Measurements from ENCODE around the gene DLEU7.

DNA sequence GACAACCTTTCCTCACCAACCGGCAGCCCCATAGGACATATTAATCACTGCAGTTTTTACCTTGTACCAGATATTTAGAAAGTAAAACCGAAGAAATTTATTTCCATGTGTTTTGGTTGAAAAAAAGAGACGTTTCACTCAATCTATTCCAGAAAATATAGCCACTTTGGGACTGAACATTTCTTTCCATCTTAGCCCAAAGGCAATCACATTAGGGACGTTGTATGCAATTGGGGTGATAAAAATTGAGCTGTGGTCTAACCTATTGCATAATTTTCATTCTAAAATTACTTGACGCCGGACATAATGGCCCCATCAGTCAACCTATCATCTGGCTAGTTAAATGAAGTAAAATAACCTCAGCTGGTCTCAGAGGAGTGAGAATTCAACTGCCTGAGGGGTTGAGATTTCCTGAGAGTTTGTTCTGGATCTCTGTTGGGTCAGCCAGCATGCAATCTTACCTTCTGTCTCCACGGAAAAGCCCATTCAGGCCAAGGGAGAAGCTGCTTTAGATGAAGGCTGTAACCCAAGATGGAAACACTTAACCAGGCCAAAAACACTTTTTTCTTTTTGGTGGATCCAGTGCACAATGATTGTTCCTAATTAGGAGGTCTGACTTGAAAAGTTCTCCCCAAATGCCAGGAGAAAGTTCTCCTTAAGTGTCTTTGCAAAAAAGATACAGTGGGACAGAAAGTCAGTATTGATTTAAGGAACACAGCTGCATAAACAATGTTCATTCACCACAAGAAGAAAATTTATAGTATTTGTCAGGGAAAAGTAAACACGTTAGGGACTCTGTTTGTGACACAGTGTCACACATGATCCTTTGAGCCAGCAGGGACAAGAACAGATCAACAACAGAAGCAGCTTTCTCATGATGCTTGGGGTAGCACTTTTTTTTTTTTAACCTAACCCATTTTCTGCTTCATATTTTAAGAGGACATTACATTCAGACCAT lies 34.1 kb downstream of the DLEU7 start:
- TF ChIP-seq, protein P1, sequence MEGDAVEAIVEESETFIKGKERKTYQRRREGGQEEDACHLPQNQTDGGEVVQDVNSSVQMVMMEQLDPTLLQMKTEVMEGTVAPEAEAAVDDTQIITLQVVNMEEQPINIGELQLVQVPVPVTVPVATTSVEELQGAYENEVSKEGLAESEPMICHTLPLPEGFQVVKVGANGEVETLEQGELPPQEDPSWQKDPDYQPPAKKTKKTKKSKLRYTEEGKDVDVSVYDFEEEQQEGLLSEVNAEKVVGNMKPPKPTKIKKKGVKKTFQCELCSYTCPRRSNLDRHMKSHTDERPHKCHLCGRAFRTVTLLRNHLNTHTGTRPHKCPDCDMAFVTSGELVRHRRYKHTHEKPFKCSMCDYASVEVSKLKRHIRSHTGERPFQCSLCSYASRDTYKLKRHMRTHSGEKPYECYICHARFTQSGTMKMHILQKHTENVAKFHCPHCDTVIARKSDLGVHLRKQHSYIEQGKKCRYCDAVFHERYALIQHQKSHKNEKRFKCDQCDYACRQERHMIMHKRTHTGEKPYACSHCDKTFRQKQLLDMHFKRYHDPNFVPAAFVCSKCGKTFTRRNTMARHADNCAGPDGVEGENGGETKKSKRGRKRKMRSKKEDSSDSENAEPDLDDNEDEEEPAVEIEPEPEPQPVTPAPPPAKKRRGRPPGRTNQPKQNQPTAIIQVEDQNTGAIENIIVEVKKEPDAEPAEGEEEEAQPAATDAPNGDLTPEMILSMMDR (IDR thresholded peaks at IDR 0.05 in 4 of 5, conservative IDR thresholded peaks at IDR 0.05 in 1 of 5) = no peak
- no peak for TF ChIP-seq POLR2A (IDR thresholded peaks at IDR 0.05)
